ENCODE data around the gene MS4A2.

MS4A2 gene

GRCh38 chr11:60077216-60077817, 11.1 kb upstream of the MS4A2 start:
- H4K20me1 ChIP-seq (ENCODE audit: insufficient read depth, low read length): no peaks in the 10 kb centered on the region
- no peaks in the 10 kb centered on the region for H3K36me3 ChIP-seq (replicated peaks; ENCODE audit: insufficient read depth, low read length)
- H3K27me3 ChIP-seq (replicated peaks; ENCODE audit: insufficient read depth, low read length): no peaks in the 10 kb centered on the region
- no peaks in the 10 kb centered on the region for H3K4me1 ChIP-seq (ENCODE audit: low read length)
- TF ChIP-seq EZH2phosphoT487 (IDR thresholded peaks at IDR 0.05; ENCODE audit: low read length) (no peak), EZH2 (optimal IDR thresholded peaks at IDR 0.05; ENCODE audit: low read depth, low read length) (no peak), CTCF (IDR thresholded peaks at IDR 0.05; ENCODE audit: low read length) (no peak)
- H3K79me2 ChIP-seq (ENCODE audit: low read length): no peaks in the 10 kb centered on the region
- H3K9me3 ChIP-seq (replicated peaks; ENCODE audit: insufficient read depth, low read length): no peaks in the 10 kb centered on the region
- no peaks in the 10 kb centered on the region for H3K9me2 ChIP-seq (replicated peaks; ENCODE audit: insufficient read depth, low read length)
- no peak overlapping the region for H3K4me3 ChIP-seq (ENCODE audit: low read length)
- DNase-seq: no peak
- no peak overlapping the region for H3K4me2 ChIP-seq (ENCODE audit: low read depth, low read length)
- H2AFZ ChIP-seq (ENCODE audit: low read length): no peak overlapping the region
- H3F3A ChIP-seq (ENCODE audit: insufficient read depth, low read length): no peaks in the 10 kb centered on the region
- no peak overlapping the region for H3K9ac ChIP-seq (ENCODE audit: low read length)
- H3K27ac ChIP-seq (ENCODE audit: low read length): no peak overlapping the region

GRCh38 chr11:60077981-60078380, 10.5 kb upstream of the MS4A2 start:
- Histone ChIP-seq H4K20me1 (ENCODE audit: insufficient read depth, low read length) (no peaks in the 10 kb centered on the region), H3K4me3 (ENCODE audit: low read length) (no peak overlapping the region), H3K4me1 (ENCODE audit: low read length) (no peaks in the 10 kb centered on the region), H3K79me2 (ENCODE audit: low read length) (no peaks in the 10 kb centered on the region), H3K9me3 (replicated peaks; ENCODE audit: insufficient read depth, low read length) (no peaks in the 10 kb centered on the region), H2AFZ (ENCODE audit: low read length) (no peak overlapping the region), H3K9ac (ENCODE audit: low read length) (no peak overlapping the region), H3K27ac (ENCODE audit: low read length) (no peak overlapping the region), H3K4me2 (ENCODE audit: low read depth, low read length) (no peak overlapping the region), H3K9me2 (replicated peaks; ENCODE audit: insufficient read depth, low read length) (no peaks in the 10 kb centered on the region), H3K27me3 (replicated peaks; ENCODE audit: insufficient read depth, low read length) (no peaks in the 10 kb centered on the region), H3K36me3 (replicated peaks; ENCODE audit: insufficient read depth, low read length) (no peaks in the 10 kb centered on the region), H3F3A (ENCODE audit: insufficient read depth, low read length) (no peaks in the 10 kb centered on the region)
- no peak for DNase-seq
- no peak for TF ChIP-seq EZH2 (optimal IDR thresholded peaks at IDR 0.05; ENCODE audit: low read depth, low read length)
- TF ChIP-seq EZH2phosphoT487 (IDR thresholded peaks at IDR 0.05; ENCODE audit: low read length): no peak
- no peak for TF ChIP-seq CTCF (IDR thresholded peaks at IDR 0.05; ENCODE audit: low read length)

- H3K27me3 ChIP-seq (replicated peaks; ENCODE audit: insufficient read depth, low read length): no peaks in the 10 kb centered on the region
- H3K9me2 ChIP-seq (replicated peaks; ENCODE audit: insufficient read depth, low read length): no peaks in the 10 kb centered on the region
- H3F3A ChIP-seq (ENCODE audit: insufficient read depth, low read length): no peaks in the 10 kb centered on the region
- H3K4me1 ChIP-seq (ENCODE audit: low read length): no peaks in the 10 kb centered on the region
- no peak overlapping the region for H3K4me3 ChIP-seq (ENCODE audit: low read length)
- DNase-seq: no peak
- H3K4me2 ChIP-seq (ENCODE audit: low read depth, low read length): no peak overlapping the region
- H4K20me1 ChIP-seq (ENCODE audit: insufficient read depth, low read length): no peaks in the 10 kb centered on the region
- H3K27ac ChIP-seq (ENCODE audit: low read length): no peak overlapping the region
- no peaks in the 10 kb centered on the region for H3K79me2 ChIP-seq (ENCODE audit: low read length)
- no peaks in the 10 kb centered on the region for H3K9me3 ChIP-seq (replicated peaks; ENCODE audit: insufficient read depth, low read length)
- H2AFZ ChIP-seq (ENCODE audit: low read length): no peak overlapping the region
- no peak overlapping the region for H3K9ac ChIP-seq (ENCODE audit: low read length)
- H3K36me3 ChIP-seq (replicated peaks; ENCODE audit: insufficient read depth, low read length): no peaks in the 10 kb centered on the region
- TF ChIP-seq CTCF (IDR thresholded peaks at IDR 0.05; ENCODE audit: low read length) (no peak), EZH2 (optimal IDR thresholded peaks at IDR 0.05; ENCODE audit: low read depth, low read length) (no peak), EZH2phosphoT487 (IDR thresholded peaks at IDR 0.05; ENCODE audit: low read length) (no peak)
Measured at GRCh38 chr11:60078745-60079144, 9.7 kb upstream of the MS4A2 start.
